Activated T-cell treated with anti-CD3 and anti-CD28 coated beads, Interleukin-2, amount 50 U/mL, for 72 hours (primary cell): ENCODE data around the gene JPH4. TPM values are rescaled to one million over a fixed set of nuclear protein-coding genes. Genes with fewer than 3 reads are reported as not detected.

Experiments
- ATAC-seq, 2 donors: fragments of 150-1000 bp; cut with Tn5 transposase; replicated peaks in 1 of 2; 2 replicates each; pipeline ENCODE4 v1.10.0; 2021; ENCODE audit warnings: moderate library complexity in 2 of 2, mild to moderate bottlenecking in 1 of 2
- DNase-seq, 2 donors: peaks; one replicate each; pipeline ENCODE4 v3.0.0; 2021 to 2022; ENCODE audit warnings: mixed read lengths in 1 of 2
- H3K27ac Mint-ChIP-seq: one replicate; pipeline ENCODE4 v1.8.0; 2022; ENCODE audit warnings: mild to moderate bottlenecking, moderate library complexity, mixed read lengths
- H3K27me3 Mint-ChIP-seq: one replicate; pipeline ENCODE4 v1.8.0; 2022; ENCODE audit warnings: low read depth, mixed read lengths
- H3K36me3 Mint-ChIP-seq, 2 donors: one replicate each; pipeline ENCODE4 v1.8.0; 2022; ENCODE audit warnings: mixed read lengths in 2 of 2, mild to moderate bottlenecking in 1 of 2; ENCODE audit not compliant: insufficient read depth in 2 of 2
- H3K4me1 Mint-ChIP-seq: one replicate; pipeline ENCODE4 v1.8.0; 2022; ENCODE audit warnings: low read depth, mixed read lengths
- H3K4me3 Mint-ChIP-seq, 2 donors: one replicate each; pipeline ENCODE4 v1.8.0; 2022; ENCODE audit warnings: mild to moderate bottlenecking in 2 of 2, mixed read lengths in 2 of 2, moderate library complexity in 2 of 2
- H3K9me3 Mint-ChIP-seq, 2 donors: one replicate each; pipeline ENCODE4 v1.8.0; 2022; ENCODE audit warnings: mixed read lengths in 2 of 2
- total RNA-seq, 2 donors: library from RNA; stranded (reverse); gene quantifications; one replicate each; pipeline ENCODE4 v1.2.3, GENCODE V29; 2022

Gene JPH4
- total RNA-seq, 2 donors from 2014 or later: 1.2 to 1.5 TPM

DNA sequence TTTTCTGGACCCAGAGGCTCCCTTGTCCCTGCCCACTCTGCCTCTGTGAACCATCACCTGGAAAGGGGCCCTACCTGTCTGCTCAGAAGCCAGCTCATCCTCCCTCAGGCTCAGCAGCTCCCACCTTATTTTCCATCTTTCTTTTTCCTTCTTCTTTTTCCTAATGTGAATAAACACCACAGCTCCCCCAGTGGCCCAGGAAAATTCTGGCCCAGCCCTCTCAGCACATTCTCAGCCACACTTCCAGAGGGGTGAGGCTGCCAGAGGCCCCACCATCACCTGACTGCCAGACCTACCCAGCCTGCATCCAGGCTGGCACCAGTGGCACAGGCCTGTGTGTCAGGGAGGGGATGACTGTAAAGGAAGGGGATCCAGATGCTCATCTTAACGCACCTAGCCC is 50.0 kb downstream of the JPH4 start:
- no peak for DNase-seq
- no peak for ATAC-seq
- Mint-ChIP-seq H3K36me3 (no peaks in the 10 kb centered on the region), H3K4me1 (peaks cover 6% of the 10 kb centered on the region), H3K27ac (no peak overlapping the region), H3K4me3 (no peak overlapping the region), H3K27me3 (no peaks in the 10 kb centered on the region), H3K9me3 (no peaks in the 10 kb centered on the region)

- Mint-ChIP-seq H3K4me3 (no peak overlapping the region), H3K9me3 (no peaks in the 10 kb centered on the region), H3K27ac (no peak overlapping the region), H3K36me3 (no peaks in the 10 kb centered on the region), H3K27me3 (no peaks in the 10 kb centered on the region), H3K4me1 (peaks cover under 1% of the 10 kb centered on the region)
- DNase-seq (no peak), ATAC-seq (no peak)
Observed at GRCh38 chr14:23525611-23526010, 53.0 kb downstream of the JPH4 start.

- Mint-ChIP-seq H3K4me1 (no peaks in the 10 kb centered on the region), H3K36me3 (no peaks in the 10 kb centered on the region), H3K27me3 (no peaks in the 10 kb centered on the region), H3K9me3 (no peaks in the 10 kb centered on the region), H3K4me3 (no peak overlapping the region), H3K27ac (no peak overlapping the region)
- DNase-seq (no peak), ATAC-seq (no peak)
Observed at GRCh38 chr14:23524954-23525353, 53.6 kb downstream of the JPH4 start.

DNA sequence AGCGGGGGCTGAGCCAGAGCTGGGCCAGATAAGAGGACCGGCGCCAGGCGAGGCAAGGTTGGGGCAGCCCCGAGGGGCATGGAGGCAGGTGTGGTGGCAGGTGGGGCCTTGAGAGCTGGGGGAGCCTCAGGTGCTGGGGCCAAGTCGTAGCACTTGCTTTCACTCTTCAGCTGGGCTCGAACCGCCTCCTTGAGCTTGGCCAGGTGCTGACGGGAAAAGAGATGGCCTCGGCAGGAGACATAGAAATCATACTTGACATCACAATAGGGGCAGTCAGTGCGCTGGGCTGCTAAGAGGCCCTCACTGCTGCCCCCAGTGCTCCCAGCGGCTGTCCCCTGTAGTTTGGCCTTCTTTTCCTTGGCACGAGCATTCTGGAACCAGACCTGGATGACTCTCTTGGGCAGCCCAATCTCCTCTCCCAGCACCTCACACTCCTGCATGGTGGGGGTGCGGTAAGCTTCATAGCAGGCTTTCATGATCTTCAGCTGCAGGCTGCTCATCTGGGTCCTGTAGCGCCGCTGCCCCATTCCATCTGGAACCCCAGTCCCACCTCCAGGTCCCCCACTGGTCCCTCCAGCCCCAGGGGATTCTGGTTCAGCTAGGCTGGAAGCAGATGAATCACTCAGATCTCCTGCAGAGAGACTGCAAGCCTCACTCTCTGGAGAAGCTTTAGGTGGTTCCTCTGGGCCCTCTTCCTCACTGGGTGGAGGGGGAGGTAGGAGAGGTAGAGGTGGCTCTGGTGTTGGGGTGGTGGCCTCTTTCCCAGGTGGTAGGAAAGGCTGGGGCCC is 55.2 kb downstream of the JPH4 start:
- DNase-seq (no peak), ATAC-seq (no peak)
- Mint-ChIP-seq H3K4me3 (no peak overlapping the region), H3K36me3 (no peaks in the 10 kb centered on the region), H3K9me3 (no peaks in the 10 kb centered on the region), H3K27me3 (no peaks in the 10 kb centered on the region), H3K4me1 (no peaks in the 10 kb centered on the region), H3K27ac (no peak overlapping the region)

DNA sequence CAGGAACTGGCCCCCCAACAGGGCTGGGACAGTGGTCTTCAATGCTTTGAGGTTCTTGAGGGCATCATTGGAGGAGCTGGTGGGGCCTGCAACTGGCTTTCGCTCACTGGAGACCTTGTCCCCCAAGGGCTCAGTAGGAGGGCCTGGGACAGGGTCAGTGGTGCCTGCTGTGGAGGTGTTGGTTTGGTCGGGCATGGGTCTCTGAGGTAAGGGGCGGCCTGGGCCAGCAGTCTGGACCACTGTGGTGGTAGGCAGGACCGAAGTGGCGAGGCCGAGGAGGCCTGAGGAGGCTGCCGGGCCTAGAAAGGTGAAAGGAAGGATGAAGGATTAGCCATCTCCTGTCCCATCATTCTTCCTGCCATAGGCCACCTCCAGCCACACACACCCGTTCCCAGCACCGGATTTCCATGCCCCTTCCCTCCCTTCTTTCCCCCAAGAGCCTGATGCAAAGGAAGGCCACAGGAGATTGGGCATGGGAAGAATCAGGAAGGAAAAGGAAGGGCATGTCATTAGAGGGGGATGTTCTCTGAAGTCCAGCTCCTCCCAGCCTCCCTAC is 55.9 kb downstream of the JPH4 start:
- no peak for ATAC-seq
- DNase-seq: no peak
- Mint-ChIP-seq H3K9me3 (no peaks in the 10 kb centered on the region), H3K36me3 (no peaks in the 10 kb centered on the region), H3K27me3 (no peaks in the 10 kb centered on the region), H3K4me3 (no peak overlapping the region), H3K4me1 (no peaks in the 10 kb centered on the region), H3K27ac (no peak overlapping the region)

- Mint-ChIP-seq H3K4me3 (no peak overlapping the region), H3K36me3 (no peaks in the 10 kb centered on the region), H3K4me1 (no peaks in the 10 kb centered on the region), H3K27ac (no peak overlapping the region), H3K27me3 (no peaks in the 10 kb centered on the region), H3K9me3 (no peaks in the 10 kb centered on the region)
- ATAC-seq (no peak), DNase-seq (no peak)
Observed at GRCh38 chr14:23521785-23522640, 56.6 kb downstream of the JPH4 start.

DNA sequence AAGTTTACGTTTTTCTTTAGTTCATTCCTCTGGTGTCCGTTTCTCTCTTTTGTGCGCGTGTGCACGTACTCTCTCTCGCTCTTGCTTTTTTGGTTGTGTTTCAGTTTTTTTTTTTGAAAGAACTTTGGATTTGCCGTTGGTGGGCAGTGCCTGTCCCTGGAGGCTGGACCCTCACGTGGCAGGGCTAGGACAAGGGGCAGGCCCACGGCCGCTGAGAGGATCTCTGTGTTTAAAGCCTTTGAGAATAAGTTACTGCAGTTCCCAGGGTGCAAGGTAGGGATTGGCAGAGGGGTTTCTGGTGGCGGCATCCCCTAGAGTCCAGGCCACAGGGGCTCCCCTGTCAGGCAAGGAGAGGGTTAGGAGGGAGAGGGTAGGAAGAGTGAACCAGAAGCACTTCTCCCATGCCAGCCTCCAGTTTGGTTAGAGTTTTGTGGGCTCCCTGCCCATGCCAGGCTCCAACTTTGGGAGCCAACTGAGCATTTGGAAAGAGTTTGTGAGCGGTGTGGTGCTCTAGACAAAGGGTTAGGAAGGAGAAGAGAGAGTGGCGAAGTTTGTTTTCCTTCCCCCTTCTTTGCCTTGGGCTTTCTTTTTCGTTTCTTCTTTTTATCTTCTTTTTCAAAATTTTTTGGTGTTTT is 57.6 kb downstream of the JPH4 start:
- Mint-ChIP-seq H3K4me1 (no peaks in the 10 kb centered on the region), H3K27ac (no peak overlapping the region), H3K9me3 (no peaks in the 10 kb centered on the region), H3K4me3 (no peak overlapping the region), H3K27me3 (no peaks in the 10 kb centered on the region), H3K36me3 (no peaks in the 10 kb centered on the region)
- DNase-seq (no peak), ATAC-seq (no peak)

GRCh38 chr14:23518709-23519108 is 59.9 kb downstream of the JPH4 start:
- ATAC-seq: no peak
- no peak overlapping the region for H3K4me3 Mint-ChIP-seq
- DNase-seq: no peak
- no peak overlapping the region for H3K27ac Mint-ChIP-seq
- no peaks in the 10 kb centered on the region for H3K36me3 Mint-ChIP-seq
- H3K9me3 Mint-ChIP-seq: no peaks in the 10 kb centered on the region
- H3K4me1 Mint-ChIP-seq: no peaks in the 10 kb centered on the region
- H3K27me3 Mint-ChIP-seq: no peaks in the 10 kb centered on the region

Other genes starting within 250 kb of the JPH4 start
- 1 to 10 TPM; 6.3 to 8.6 TPM for gene SLC22A17, start 225.9 kb downstream of the JPH4 start, total RNA-seq
- under 1 TPM in 1 of 2 donors, not detected in 1; 0.19 TPM for gene EFS, start 213.6 kb downstream of the JPH4 start, total RNA-seq
- not detected for gene IL25, start 206.0 kb downstream of the JPH4 start, total RNA-seq
- gene CMTM5, start 201.7 kb downstream of the JPH4 start, total RNA-seq: under 1 TPM in 1 of 2 donors, not detected in 1; 0.30 TPM
- 1 to 10 TPM in 1 of 2 donors, under 1 TPM in 1; 0.65 to 2.1 TPM for gene MYH6, start 170.5 kb downstream of the JPH4 start, total RNA-seq
- under 1 TPM; 0.05 to 0.56 TPM for gene MYH7, start 143.1 kb downstream of the JPH4 start, total RNA-seq
- 10 to 100 TPM; 71.0 to 77.6 TPM for gene NGDN, start 109.1 kb downstream of the JPH4 start, total RNA-seq
- gene ZFHX2, start 27.0 kb downstream of the JPH4 start, total RNA-seq: 1 to 10 TPM; 1.9 to 3.7 TPM
- 1 to 10 TPM; 6.5 to 7.4 TPM for gene THTPA, start 22.5 kb downstream of the JPH4 start, total RNA-seq
- gene AP1G2, start 11.0 kb downstream of the JPH4 start, total RNA-seq: 100 to 1,000 TPM; 211 to 233 TPM
- 10 to 100 TPM in 1 of 2 donors, 1 to 10 TPM in 1; 5.0 to 10.6 TPM for gene DHRS2, start 57.6 kb upstream of the JPH4 start, total RNA-seq